Lung (tissue), 12 donors: ENCODE results near the gene NPFFR1. TPM values are rescaled to one million over a fixed set of nuclear protein-coding genes. Genes with fewer than 3 reads are reported as not detected.

Source experiments
- ATAC-seq: fragments of 200-7000 bp; cut with Tn5 transposase; one replicate; pipeline ENCODE4 v1.9.1; 2020; ENCODE audit warnings: moderate number of reproducible peaks; ENCODE audit not compliant: insufficient read depth, low FRiP score
- DNase-seq, 3 donors: peaks; one replicate each; pipeline ENCODE4 v3.0.0-alpha.2; 2013 to 2017
- H3K27ac ChIP-seq, 2 donors: one replicate each; pipeline ENCODE4 v1.5.1; 2013; ENCODE audit warnings: mild to moderate bottlenecking in 2 of 2, moderate library complexity in 2 of 2, control low read depth in 1 of 2, inconsistent platforms in 1 of 2, low read depth in 1 of 2, low read length in 1 of 2
- H3K27me3 ChIP-seq, 3 donors: one replicate each; pipeline ENCODE4 v1.5.1; 2013; ENCODE audit warnings: low read length in 2 of 3; ENCODE audit not compliant: control insufficient read depth in 3 of 3, insufficient read depth in 3 of 3
- H3K36me3 ChIP-seq, 4 donors: one replicate each; pipeline ENCODE4 v1.5.1; 2013; ENCODE audit warnings: low read length in 4 of 4, mild to moderate bottlenecking in 1 of 4, moderate library complexity in 1 of 4; ENCODE audit not compliant: control insufficient read depth in 4 of 4, insufficient read depth in 4 of 4
- H3K4me1 ChIP-seq, 5 donors: one replicate each; pipeline ENCODE4 v1.5.1; 2013; ENCODE audit warnings: low read length in 5 of 5, mild to moderate bottlenecking in 2 of 5, moderate library complexity in 1 of 5; ENCODE audit not compliant: control insufficient read depth in 5 of 5, insufficient read depth in 5 of 5
- H3K4me3 ChIP-seq: one replicate; pipeline ENCODE4 v1.5.1; 2013; ENCODE audit warnings: mild to moderate bottlenecking, control low read depth, moderate library complexity
- H3K9ac ChIP-seq, 2 donors: one replicate each; pipeline ENCODE4 v1.5.1; 2013; ENCODE audit warnings: low read length in 2 of 2, control low read depth in 1 of 2; ENCODE audit not compliant: insufficient read depth in 1 of 2
- H3K9me3 ChIP-seq, 4 donors: one replicate each; pipeline ENCODE4 v1.5.1; 2013; ENCODE audit warnings: low read length in 3 of 4, mild to moderate bottlenecking in 1 of 4, moderate library complexity in 1 of 4; ENCODE audit not compliant: control insufficient read depth in 4 of 4, insufficient read depth in 3 of 4
- WGBS, 2 donors: extraction: QIAGEN DNeasy Blood & Tissue Kit; methylation state at CpG; one replicate each; pipeline ENCODE4 v1.1.7; 2013; 5-methylcytosine and 5-hydroxymethylcytosine counted together
- polyA plus RNA-seq, 2 donors: library from polyadenylated mRNA; stranded (reverse); fragments of 200-250 nt; gene quantifications; one replicate each; pipeline ENCODE4 v1.2.1, GENCODE V29; 2013
- total RNA-seq, 2 donors: library from RNA; depleted of rRNA in 1 of 2; stranded (reverse); fragments of >200 nt in 1 of 2; gene quantifications; one replicate each; pipeline ENCODE4 v1.2.1, GENCODE V29; 2014 to 2021
- TF ChIP-seq, protein P1 (sequence below): IDR thresholded peaks from 2 replicates; pipeline ENCODE4 v1.5.1; 2012; ENCODE audit warnings: mild to moderate bottlenecking; ENCODE audit errors: control extremely low read depth, extremely low read depth
- donor health status: control.
- donor health status: control.
- donor health status: Bipolar disorder and iron deficiency.
- donor health status: healthy.
- donor health status: DM: yes; HTN: yes; CAD: no.

Gene NPFFR1
- total and polyA plus RNA-seq, 4 donors: 0.12 to 2.2 (median 0.14) TPM

DNA sequence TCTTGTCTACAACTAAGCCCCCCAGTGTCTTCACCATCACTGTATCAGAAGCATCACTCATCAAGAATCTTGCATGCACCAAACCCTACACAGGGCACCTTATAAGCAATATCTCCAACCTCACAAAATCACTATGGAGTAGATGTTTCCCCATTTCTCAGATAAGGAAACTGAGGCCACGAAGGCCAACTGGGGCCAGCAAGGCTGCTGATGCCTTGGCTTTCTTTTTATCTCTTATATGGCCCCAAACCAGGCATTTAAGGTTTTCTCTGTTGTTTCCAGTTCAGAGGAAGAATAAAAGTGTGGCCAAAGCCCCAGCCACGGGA is 47.3 kb upstream of the NPFFR1 start:
- Histone ChIP-seq H3K9me3 (peaks cover 0 to 4% (median 2%) of the 10 kb centered on the region in 4 donors), H3K27ac (peak overlapping the region in 1 of 2 donors; percentile 69), H3K9ac (no peak overlapping the region), H3K36me3 (no peaks in the 10 kb centered on the region), H3K4me3 (no peak overlapping the region), H3K4me1 (peaks cover 0 to 23% (median 12%) of the 10 kb centered on the region in 5 donors), H3K27me3 (no peaks in the 10 kb centered on the region)
- no peak for ATAC-seq
- WGBS, 2 donors: 42 to 65% methylated on average over 2 of the region's 2 CpGs
- DNase-seq: no peak
- TF ChIP-seq, protein P1, sequence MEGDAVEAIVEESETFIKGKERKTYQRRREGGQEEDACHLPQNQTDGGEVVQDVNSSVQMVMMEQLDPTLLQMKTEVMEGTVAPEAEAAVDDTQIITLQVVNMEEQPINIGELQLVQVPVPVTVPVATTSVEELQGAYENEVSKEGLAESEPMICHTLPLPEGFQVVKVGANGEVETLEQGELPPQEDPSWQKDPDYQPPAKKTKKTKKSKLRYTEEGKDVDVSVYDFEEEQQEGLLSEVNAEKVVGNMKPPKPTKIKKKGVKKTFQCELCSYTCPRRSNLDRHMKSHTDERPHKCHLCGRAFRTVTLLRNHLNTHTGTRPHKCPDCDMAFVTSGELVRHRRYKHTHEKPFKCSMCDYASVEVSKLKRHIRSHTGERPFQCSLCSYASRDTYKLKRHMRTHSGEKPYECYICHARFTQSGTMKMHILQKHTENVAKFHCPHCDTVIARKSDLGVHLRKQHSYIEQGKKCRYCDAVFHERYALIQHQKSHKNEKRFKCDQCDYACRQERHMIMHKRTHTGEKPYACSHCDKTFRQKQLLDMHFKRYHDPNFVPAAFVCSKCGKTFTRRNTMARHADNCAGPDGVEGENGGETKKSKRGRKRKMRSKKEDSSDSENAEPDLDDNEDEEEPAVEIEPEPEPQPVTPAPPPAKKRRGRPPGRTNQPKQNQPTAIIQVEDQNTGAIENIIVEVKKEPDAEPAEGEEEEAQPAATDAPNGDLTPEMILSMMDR: no peak

DNA sequence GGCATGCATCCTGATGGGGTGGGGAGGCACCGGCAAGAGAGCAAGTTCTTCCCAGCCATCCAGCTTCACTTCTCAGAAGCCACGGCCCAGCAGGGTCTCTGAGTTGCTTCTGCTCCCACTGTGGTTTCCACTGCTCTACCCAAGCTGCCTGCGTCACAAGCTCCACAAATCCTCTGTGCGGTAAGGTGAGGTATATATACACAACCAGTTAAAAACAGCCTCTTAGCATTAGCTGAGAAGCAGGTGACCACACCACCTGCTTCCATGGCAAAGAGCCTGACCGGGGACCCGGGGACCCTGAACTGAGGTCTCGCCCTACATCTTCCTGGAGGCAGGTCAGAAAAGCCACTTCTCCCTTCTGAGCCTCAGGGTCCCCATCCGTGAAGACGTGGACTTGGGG is 46.9 kb upstream of the NPFFR1 start:
- no peaks in the 10 kb centered on the region for H3K36me3 ChIP-seq
- H3K4me3 ChIP-seq: no peak overlapping the region
- ATAC-seq (no peak), DNase-seq (no peak)
- H3K27me3 ChIP-seq: no peaks in the 10 kb centered on the region
- TF ChIP-seq, protein P1: no peak
- peaks cover 0 to 4% (median 2%) of the 10 kb centered on the region in 4 donors for H3K9me3 ChIP-seq
- 52 to 70% methylated on average over 9 of the region's 9 CpGs for WGBS, 2 donors
- H3K9ac ChIP-seq: no peak overlapping the region
- peaks cover 0 to 22% (median 10%) of the 10 kb centered on the region in 5 donors for H3K4me1 ChIP-seq
- H3K27ac ChIP-seq: no peak overlapping the region

DNA sequence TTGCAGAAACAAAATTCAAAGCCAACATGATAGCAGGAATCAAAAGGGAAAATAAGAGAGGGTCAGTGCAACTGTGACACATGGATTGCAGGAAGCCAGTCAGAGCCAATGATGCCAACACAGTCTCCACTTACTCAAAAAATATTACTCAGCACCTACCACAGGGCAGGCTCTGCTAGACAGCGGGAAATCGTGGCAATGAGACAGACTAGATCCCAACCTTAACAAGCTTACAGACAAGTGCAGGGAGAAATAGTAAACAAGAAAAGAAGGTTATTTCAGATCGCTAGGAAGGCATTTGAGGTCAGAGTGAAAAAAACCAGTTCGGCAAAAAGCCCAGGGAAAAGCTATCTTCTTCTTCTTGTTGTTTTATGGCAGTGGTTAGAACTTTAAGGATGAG is 45.2 kb upstream of the NPFFR1 start:
- Histone ChIP-seq H3K4me1 (peaks cover 6 to 13% (median 9%) of the 10 kb centered on the region in 5 donors), H3K9ac (no peak overlapping the region), H3K27me3 (no peaks in the 10 kb centered on the region), H3K36me3 (no peaks in the 10 kb centered on the region), H3K4me3 (no peak overlapping the region), H3K27ac (peak overlapping the region in 1 of 2 donors; percentile 3), H3K9me3 (peaks cover 0 to 4% (median 2%) of the 10 kb centered on the region in 4 donors)
- 74 to 76% methylated on average over 4 of the region's 4 CpGs for WGBS, 2 donors
- TF ChIP-seq, protein P1: no peak
- DNase-seq (no peak), ATAC-seq (no peak)

DNA sequence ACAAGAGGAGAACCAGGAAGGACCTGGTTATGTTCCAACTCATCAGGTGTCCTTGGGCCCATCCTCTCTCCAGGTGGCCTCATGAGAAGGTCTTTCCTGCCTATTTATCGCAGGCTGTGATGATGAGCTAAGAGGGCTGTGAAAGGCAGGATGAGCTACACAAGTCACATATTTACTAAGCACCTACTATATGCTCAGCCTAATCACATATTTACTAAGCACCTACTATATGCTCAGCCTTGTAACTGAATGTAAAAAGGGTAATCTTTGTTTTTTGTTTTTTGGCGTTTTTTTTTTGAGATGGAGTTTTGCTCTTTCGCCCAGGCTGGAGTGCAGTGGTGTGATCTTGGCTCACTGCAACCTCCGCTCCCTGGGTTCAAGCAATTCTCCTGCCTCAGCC is 44.2 kb upstream of the NPFFR1 start:
- WGBS, 2 donors: 97 to 100% methylated on average over 4 of the region's 4 CpGs
- no peaks in the 10 kb centered on the region for H3K36me3 ChIP-seq
- H3K4me1 ChIP-seq: peaks cover 6 to 14% (median 9%) of the 10 kb centered on the region in 5 donors
- DNase-seq: no peak
- TF ChIP-seq, protein P1: no peak
- H3K9ac ChIP-seq: no peak overlapping the region
- no peak overlapping the region for H3K27ac ChIP-seq
- H3K9me3 ChIP-seq: no peaks in the 10 kb centered on the region
- no peak overlapping the region for H3K4me3 ChIP-seq
- H3K27me3 ChIP-seq: no peaks in the 10 kb centered on the region
- ATAC-seq: no peak
